GM06990 (cell line): ENCODE results near the gene PSAP.

Experiments
- DNase-seq: peaks from one replicate; pipeline ENCODE4 v3.0.0-alpha.2; 2011; ENCODE audit not compliant: insufficient read length; ENCODE audit errors: extremely low read depth
- H3K27me3 ChIP-seq: replicated peaks from 2 replicates; pipeline ENCODE4 v1.6.0; 2011; ENCODE audit warnings: low read length; ENCODE audit not compliant: control insufficient read depth, insufficient read depth
- H3K36me3 ChIP-seq: 2 replicates; pipeline ENCODE4 v1.5.1; 2011; ENCODE audit warnings: low read length; ENCODE audit not compliant: control insufficient read depth, insufficient read depth
- H3K4me3 ChIP-seq: replicated peaks from 2 replicates; pipeline ENCODE4 v1.5.1; 2011; ENCODE audit warnings: low read depth, mild to moderate bottlenecking, control low read depth, low read length
- CTCF ChIP-seq: IDR thresholded peaks from 2 replicates; pipeline ENCODE4 v1.5.1; 2011; ENCODE audit warnings: low read length, control low read depth, mild to moderate bottlenecking, inconsistent platforms; ENCODE audit not compliant: insufficient read depth, poor library complexity, severe bottlenecking

Gene PSAP

GRCh38 chr10:71789871-71790270 is 61.2 kb downstream of the PSAP start:
- H3K4me3 ChIP-seq = no peak overlapping the region
- no peak for DNase-seq
- no peaks in the 10 kb centered on the region for H3K36me3 ChIP-seq
- no peak for TF ChIP-seq CTCF
- H3K27me3 ChIP-seq = no peaks in the 10 kb centered on the region

GRCh38 chr10:71788954-71789353 is 62.1 kb downstream of the PSAP start:
- H3K4me3 ChIP-seq = no peak overlapping the region
- no peak for DNase-seq
- no peak for TF ChIP-seq CTCF
- no peaks in the 10 kb centered on the region for H3K36me3 ChIP-seq
- no peaks in the 10 kb centered on the region for H3K27me3 ChIP-seq

DNA sequence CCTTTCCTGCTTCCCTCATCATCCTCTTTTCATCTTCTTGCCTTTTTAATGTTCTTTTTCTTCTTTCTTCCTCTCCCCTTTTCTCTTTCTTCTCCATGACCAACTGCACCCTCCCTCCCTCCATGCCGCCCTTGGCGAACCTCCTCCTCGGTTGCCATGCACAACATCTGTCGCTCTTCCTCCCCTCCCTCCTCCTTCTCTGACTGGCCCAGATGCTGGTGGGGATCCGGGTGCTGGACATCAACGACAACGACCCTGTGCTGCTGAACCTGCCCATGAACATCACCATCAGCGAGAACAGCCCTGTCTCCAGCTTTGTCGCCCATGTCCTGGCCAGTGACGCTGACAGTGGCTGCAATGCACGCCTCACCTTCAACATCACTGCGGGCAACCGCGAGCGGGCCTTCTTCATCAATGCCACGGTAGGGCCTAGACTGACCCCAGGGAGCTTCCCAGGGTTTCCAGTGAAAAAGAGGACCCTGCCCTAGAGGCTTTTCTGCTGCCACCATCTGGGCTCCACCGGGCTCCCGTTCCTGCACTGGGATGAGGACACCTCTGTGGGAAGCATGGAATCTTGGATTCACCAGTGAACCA is 66.3 kb downstream of the PSAP start:
- Histone ChIP-seq H3K27me3 (no peaks in the 10 kb centered on the region), H3K4me3 (no peak overlapping the region), H3K36me3 (no peaks in the 10 kb centered on the region)
- TF ChIP-seq CTCF = no peak
- DNase-seq = no peak

DNA sequence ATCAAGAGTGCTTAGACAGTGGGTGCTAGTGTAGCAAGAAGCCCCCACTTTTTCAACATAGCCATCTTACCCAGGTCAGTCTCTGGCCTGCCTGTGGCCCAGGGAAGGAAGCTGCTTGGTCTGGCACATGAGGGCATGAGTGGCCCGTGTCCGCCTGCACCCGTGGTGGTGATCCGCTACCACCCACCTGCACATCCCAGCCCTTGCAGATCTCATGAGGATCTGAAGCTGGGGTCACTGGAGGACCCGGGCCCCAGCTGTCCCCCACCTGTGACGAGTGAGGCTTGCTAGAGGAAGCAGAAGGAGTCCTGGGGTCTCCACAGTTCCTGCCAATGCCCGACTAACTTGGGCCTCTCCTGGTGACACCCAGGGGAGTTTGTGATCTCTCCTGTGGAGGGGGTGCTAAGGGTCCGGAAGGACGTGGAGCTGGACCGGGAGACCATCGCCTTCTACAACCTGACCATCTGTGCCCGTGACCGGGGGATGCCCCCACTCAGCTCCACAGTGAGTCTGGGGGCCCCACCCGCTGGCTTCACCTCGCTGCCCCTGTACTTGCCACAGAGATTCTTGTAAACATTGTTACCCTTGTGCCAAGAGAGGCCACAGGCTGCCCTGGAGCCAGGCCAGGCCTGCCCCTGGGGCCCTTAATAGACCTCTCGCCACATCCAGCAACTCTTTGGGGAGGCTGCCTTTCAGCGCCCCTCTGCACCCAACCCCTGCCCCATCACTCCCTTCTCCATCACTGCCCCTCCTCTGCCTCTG is 67.0 kb downstream of the PSAP start:
- Histone ChIP-seq H3K27me3 (no peaks in the 10 kb centered on the region), H3K36me3 (no peaks in the 10 kb centered on the region), H3K4me3 (no peak overlapping the region)
- TF ChIP-seq CTCF = no peak
- DNase-seq = no peak

- Histone ChIP-seq H3K4me3 (no peak overlapping the region), H3K36me3 (no peaks in the 10 kb centered on the region), H3K27me3 (no peaks in the 10 kb centered on the region)
- TF ChIP-seq CTCF = no peak
- DNase-seq = no peak
These were observed 68.0 kb downstream of the PSAP start for GRCh38 chr10:71782917-71783490.
